Adipose tissue (tissue), 3 donors: Measurements from ENCODE around the gene PEPD. TPM values are rescaled to one million over a fixed set of nuclear protein-coding genes. Genes with fewer than 3 reads are reported as not detected.

Experiments used
- H3K27ac ChIP-seq: one replicate; pipeline ENCODE4 v1.5.1; 2013; ENCODE audit warnings: low read depth, low read length
- WGBS, 3 donors: extraction: QIAGEN DNeasy Blood & Tissue Kit; methylation state at CpG; one replicate each; pipeline ENCODE4 v1.1.7; 2013; 5-methylcytosine and 5-hydroxymethylcytosine counted together
- polyA plus RNA-seq, 3 donors: library from polyadenylated mRNA; stranded (reverse); fragments of 200-250 nt; gene quantifications; one replicate each; pipeline ENCODE4 v1.2.3, GENCODE V29; 2013
- donor health status: healthy with polysubstance abuse.
- donor health status: Bipolar disorder and iron deficiency.
- donor health status: healthy.

The PEPD gene
- polyA plus RNA-seq, 3 donors: 23.5 to 129 (median 79.8) TPM

DNA sequence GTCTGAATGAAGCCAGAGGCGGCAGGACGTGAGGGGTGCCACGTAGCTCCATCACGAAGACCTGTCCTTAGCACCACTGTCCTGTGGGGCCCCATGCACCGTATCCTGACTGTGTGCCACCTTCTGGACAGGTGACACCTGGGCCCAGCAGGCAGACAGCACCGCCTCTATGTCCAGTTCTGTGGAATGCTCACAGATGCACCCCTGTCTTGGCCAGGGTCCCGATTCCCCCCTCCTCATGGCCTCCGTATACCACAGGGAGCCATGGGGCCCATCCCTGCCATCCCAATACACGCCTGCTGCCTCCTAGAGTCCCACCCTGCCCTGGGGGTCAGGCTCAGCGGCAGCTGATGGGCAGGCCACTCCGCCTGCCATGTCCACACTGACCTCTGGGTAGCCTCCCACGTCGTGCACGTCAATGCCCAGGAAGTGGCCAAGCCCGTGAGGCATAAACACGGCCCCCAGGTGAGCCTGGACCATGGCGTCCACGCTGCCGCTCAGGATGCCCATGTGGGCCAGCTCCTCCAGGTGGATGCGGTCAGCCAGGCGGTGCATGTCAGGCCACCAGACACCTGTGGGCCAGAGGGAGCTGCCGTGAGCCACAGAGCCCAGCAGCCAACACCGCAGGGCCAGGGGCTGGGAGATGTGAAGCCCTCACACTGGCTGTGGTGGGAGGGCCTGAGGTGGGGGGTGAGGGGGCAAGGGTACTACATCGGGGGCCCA, 130.5 kb downstream of the PEPD start:
- WGBS, 3 donors: 84 to 90% (median 87%) methylated on average over 24 of the region's 24 CpGs

DNA sequence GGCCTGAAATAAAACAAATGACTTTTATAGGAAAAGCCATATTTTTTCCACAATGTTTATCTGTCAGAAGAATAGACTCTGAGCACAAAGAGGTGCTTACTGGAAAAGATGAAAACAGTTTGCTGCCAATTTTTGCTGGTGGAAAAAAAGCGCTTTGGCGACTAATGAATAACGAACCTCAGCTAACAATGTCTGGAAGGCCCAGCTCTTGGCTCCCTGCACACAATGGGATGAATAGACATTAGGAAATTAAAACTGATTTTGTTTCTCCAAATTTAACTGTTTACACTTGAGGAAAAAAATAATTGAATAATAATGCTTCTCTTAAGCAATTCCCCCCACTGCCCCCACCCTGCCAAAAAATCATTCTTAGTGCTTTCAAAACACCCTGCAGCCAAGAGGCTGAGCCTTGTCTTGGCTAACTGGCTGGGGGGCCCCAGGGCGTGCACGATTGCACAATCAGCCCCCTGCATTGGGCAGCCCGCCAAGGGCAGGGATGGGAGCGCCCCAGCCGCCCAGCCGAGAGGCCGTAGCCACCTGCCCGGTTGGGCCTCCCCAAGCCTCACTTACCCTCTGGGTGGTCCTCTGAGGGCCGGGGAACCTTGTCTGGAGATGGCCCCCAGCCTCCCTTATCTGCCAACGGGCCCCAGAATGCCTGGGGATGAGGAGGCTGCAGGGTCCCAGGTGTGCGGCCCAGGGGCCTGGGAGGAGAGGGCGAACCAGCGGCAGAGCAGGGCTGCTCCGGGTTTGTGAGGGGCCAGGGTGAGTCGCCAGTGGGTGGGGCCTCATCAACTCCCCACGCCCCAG, 131.3 kb downstream of the PEPD start:
- 36 to 57% (median 41%) methylated on average over 19 of the region's 19 CpGs for WGBS, 3 donors
- no peak overlapping the region for H3K27ac ChIP-seq

More for the DNA sequence above, 130.5 kb downstream of the PEPD start:
- no peak overlapping the region for H3K27ac ChIP-seq

- no peak overlapping the region for H3K27ac ChIP-seq
- 46 to 70% (median 57%) methylated on average over 22 of the region's 22 CpGs for WGBS, 3 donors
Measured at GRCh38 chr19:33389421-33390100, 132.0 kb downstream of the PEPD start.

DNA sequence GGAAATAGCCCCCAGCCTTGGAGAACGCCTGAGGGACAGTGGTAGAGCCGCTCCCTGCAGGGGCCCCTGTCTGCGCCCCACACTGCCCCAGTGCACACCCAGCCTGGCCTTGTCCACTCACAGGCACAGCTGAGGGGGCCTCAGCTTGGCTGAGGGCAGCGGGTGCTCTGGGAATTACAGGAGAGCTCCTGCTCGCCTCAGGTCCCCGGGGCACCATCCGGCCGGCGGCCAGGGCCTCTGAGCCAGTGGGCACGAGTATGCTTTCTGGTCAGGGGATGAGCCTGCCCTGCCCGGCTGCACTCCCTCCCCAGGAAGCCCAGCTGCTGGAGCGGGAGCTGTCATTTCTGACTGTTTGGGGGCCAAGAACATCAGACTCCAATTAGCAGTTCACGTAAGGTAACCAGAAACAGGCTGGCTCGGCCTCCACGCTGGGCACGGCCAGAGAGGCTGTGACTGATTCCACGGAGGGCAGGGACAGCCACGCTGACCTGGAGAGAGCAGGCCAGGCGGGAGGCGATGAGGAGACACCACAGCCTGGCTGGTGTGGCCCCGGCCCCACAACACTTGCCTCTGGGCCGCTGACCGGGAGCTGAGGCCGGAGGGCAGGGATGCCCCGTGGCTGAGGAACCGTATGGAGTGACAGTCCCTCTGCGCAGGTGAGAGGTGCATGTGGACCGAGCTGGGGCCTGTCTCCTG, 132.7 kb downstream of the PEPD start:
- WGBS, 3 donors: 65 to 81% (median 79%) methylated on average over 27 to 28 of the region's 28 CpGs
- H3K27ac ChIP-seq: no peak overlapping the region

DNA sequence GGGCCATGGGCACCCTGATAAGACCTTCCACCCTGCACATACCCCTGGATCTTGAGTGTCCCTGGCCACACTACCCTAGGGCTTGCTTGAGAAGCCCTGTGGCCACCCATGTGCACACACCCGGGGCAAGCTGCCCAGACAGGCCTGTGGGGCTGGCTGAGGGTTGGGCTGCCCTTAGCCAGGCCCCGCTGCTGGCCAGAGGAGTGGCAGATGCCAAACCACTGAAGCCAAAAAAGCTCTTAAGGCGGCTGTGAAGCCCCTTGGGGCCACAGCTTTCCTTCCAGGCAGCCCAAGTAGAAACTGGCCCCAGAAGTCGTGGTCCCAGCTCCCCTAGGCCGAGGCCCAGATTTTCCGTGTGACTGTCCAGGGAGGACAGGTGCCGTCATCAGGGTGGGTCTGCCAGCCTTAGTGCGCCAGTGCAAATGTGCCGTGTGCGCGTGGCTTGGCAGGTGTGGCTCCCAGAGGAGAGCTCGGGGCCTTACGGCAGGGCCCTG, 133.3 kb downstream of the PEPD start:
- no peak overlapping the region for H3K27ac ChIP-seq
- 56 to 82% (median 63%) methylated on average over 13 of the region's 13 CpGs for WGBS, 3 donors

DNA sequence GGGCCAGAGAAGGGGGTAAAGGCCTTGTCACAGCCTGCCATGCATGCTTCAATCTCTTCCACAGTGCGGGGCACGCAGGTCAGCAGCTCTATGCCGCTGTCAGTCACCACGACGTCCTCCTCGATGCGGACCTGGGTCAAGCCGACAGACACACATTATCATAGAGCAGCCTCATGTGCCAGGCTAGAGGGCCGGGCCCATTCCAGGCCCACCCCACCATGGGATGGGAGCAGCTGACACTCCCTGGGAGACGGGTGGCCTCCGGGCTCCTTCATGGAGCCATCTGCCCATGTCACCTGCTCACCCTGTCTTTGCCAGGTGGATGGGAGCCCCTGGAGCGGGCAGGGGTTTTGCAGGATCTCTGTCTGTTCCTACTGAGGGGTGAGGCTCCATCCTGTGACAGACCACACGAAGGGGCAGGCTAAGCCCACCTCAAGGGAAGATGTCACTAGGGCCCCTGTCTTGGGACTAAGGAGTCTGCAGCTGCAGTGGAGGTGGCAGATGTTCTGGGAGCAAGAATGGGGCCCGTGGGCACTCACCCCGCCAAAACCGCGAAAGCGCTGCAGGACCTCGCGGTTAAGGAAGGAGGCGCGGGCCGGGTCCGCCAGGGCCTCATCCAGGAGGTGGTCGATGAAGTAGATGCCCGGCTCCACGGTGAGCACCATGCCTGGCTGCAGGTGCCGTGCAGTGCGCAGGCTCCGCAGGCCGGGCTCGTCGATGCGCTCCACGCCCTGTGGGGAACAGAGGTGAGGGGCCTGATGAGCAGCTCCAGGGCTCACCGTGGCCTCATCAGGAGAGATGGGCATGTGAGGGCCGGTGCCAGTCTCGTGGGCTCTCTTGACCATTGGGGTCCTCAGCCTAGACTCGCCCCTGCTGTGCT, 134.0 kb downstream of the PEPD start:
- WGBS, 3 donors: 93 to 98% (median 96%) methylated on average over 39 of the region's 39 CpGs
- no peak overlapping the region for H3K27ac ChIP-seq

DNA sequence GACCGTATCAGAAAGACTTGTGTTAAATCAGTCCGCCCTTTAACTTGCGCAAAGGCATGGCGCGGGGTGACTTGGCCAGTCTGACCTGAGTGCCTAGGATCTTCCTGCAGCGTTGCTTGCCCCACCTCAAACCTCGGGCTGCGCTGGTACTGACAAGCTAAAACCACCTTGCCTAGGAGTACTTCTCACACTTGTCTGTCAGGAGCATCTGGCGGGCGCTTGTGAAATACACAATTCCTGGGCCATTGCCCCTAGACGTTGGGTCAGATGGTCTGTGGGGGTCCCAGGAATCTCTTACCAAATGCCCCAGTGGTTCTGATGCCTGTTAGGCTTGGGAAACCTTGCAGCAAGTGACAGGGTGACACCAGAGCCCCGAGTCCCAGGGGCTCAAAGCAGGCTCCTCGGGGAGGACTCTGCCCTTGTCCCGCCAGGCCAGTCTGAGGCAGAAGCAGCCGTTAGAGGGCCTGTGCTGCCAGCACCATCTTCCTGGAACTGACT, 135.2 kb downstream of the PEPD start:
- H3K27ac ChIP-seq: no peak overlapping the region
- WGBS, 3 donors: 78 to 84% (median 80%) methylated on average over 15 of the region's 15 CpGs

GRCh38 chr19:33385956-33386355, 135.6 kb downstream of the PEPD start:
- WGBS, 3 donors: 46 to 76% (median 73%) methylated on average over 6 of the region's 6 CpGs
- no peak overlapping the region for H3K27ac ChIP-seq

DNA sequence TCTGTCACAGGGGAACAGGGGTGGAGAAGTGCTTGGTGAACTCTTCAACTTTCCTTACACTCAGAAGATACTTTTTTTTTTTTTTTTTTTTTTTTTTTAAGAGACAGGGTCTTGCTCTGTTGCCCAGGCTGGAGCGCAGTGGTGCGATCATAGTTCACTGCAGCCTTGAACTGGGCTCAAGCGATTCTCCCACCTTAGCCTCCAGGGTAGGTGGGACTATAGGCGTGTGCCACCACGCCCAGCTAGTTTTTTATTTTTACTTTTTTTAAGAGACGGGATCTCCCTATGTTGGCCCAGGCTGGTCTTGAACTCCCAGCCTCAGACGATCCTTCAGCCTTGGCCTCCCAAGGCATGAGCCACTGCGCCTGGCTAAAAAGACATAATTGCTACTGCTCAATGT, 136.6 kb downstream of the PEPD start:
- WGBS, 3 donors: 96 to 98% (median 98%) methylated on average over 8 of the region's 8 CpGs
- no peak overlapping the region for H3K27ac ChIP-seq

GRCh38 chr19:33383720-33384292, 137.8 kb downstream of the PEPD start:
- no peak overlapping the region for H3K27ac ChIP-seq
- WGBS, 3 donors: 90 to 96% (median 91%) methylated on average over 13 of the region's 13 CpGs

DNA sequence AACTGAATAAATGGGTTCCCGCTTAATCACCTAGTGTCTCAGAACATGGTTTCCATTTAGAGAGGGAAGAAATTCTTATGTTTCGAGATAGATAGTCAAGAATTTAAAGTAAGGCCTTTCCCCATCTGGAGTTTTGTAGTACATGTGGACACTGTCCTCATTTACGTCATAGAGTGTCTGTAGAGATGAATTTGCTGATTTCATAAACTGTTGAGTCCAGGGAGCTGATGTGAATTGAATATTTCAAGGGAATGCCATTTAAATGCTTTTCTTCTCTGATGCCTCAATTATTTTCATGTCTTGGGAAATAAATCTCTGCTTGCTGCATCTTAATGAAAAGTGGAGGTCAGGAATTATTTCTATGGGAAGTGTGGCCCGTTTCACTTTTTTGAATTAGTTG, 138.6 kb downstream of the PEPD start:
- WGBS, 3 donors: 84 to 90% (median 88%) methylated on average over 4 of the region's 4 CpGs

DNA sequence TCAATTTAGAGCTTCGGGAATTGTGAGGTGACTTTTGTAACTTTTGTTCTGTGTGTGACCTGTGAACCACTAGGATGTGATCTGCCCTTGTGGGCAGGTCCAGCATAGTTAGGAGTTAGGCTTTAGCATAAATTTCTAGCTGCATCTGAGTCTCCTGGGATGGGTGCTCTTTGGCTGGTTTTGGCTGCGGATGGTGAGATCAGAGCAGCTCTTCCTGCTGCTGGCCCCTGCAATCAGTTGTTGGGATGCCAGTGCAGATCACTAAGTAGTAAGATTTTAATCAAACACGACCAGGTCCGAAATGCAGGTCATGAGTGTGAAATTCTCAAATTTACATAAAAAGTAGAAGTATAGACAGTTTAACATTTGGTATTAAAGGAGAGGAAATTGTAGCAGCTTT, 139.6 kb downstream of the PEPD start:
- no peak overlapping the region for H3K27ac ChIP-seq
- 75 to 87% (median 84%) methylated on average over 4 of the region's 4 CpGs for WGBS, 3 donors

More for the DNA sequence above, 138.6 kb downstream of the PEPD start:
- no peak overlapping the region for H3K27ac ChIP-seq

- WGBS, 3 donors: 79 to 93% (median 91%) methylated on average over 4 of the region's 4 CpGs
- H3K27ac ChIP-seq: no peak overlapping the region
Measured at GRCh38 chr19:33381101-33381500, 140.5 kb downstream of the PEPD start.

GRCh38 chr19:33379151-33379829, 142.3 kb downstream of the PEPD start:
- H3K27ac ChIP-seq: no peak overlapping the region
- WGBS, 3 donors: 80 to 95% (median 95%) methylated on average over 16 of the region's 16 CpGs

DNA sequence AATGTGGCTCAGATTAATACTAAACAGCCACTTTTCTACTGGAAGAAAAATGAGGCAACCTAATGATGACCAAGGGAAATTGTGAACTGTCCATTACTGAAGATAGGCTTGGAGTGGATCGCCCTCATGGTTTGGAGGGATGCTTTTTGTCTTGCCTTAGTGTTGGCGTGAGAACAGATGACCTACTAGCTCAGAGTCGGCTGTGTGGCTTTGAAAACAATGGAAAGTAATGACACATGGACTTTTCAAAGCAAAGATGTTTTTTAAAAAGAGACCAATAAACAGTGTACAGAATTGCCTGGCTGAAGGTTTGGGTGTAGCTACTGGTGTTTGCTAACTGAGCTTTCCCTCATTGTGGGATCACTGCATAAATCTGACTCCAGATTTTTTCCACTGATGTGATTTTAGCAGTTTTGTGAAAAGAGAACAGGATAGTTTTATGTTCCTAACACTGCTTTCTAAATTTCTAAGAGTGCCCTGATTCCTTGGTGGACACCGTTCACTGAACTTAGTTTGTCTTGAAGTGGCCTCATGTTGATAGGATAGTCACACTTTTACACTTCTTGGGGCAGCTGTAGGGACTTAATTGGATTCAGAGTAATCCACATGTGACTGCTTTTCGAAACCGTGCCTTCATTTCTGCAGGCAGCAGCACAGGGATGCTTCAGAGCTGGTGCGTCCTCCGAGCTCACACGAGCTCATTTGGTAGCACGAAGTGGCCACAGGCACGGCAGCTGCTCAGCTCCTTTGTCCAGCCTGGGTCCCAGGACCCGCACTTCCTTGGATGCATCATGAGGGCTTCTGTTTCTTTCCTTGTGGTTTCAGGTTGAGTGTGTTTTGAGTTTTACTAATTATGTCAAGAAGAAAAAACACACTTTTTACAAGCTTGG, 143.8 kb downstream of the PEPD start:
- WGBS, 3 donors: 84 to 85% (median 84%) methylated on average over 12 of the region's 12 CpGs
- H3K27ac ChIP-seq: no peak overlapping the region
